SIG-M5 (cell line): ENCODE results near the gene PDE11A.

Source experiments
- DNase-seq: peaks from one replicate; lab custom pipeline; 2025; lab: John Stamatoyannopoulos, UW

Gene PDE11A

DNA sequence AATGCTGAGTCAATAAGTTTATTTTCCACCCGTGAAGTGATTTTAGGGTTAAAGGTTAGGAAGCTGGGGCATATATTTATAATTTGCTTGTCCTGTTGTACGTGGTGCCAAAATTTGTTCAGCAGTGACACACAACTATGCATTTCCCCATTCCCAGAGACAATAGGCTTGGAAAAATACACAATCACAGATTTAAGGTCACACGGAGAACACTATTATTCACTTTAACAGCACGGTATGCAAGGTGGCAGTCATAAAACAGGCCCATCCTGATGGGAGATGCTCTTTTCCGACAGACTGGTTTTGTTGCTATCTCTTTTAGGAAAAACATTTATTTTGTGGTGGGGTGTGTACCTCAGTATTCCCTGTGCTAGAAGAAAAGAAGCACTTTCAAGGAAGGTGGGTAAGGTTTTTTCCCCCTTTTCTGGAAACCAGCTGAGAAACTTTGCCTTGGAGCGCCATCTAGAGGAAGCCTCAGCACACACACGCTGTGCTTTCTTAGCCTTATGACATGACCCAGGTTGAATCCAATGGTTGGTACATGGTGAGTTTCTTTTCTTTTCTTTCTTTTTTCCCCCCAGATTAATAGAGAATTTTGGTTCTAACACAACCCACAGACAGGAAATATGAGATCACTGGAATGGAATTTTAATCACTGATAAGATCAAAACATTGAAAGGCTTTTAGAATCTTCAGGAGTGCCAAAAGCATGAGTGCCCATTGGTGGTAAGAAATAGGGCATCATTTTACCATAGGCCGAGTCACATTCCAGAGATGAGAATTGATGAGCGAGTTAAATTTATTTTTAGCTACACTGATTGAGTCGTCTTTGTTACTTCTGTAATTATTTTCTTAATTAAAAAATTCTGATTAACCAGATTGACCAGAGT lies 347.9 kb downstream of the PDE11A start:
- DNase-seq = no peak

DNA sequence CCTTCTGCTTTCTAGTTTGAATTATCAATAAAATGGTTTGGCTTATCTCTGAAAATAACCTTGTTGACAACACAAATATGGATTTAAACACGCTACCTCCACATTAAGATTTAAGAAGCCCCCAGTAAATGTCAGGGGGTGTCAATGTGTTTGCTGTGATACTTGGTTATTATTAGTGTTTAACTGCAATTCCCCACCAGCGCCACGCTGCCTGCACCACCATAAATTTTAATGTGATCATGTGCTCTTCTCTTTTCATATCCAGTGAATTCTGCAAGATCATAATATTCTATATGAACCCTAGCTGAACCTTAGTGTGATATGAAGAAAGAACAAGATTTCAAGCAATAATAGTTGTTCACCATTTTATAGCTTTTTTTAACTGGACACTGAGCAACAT lies 349.3 kb downstream of the PDE11A start:
- DNase-seq = no peak

DNA sequence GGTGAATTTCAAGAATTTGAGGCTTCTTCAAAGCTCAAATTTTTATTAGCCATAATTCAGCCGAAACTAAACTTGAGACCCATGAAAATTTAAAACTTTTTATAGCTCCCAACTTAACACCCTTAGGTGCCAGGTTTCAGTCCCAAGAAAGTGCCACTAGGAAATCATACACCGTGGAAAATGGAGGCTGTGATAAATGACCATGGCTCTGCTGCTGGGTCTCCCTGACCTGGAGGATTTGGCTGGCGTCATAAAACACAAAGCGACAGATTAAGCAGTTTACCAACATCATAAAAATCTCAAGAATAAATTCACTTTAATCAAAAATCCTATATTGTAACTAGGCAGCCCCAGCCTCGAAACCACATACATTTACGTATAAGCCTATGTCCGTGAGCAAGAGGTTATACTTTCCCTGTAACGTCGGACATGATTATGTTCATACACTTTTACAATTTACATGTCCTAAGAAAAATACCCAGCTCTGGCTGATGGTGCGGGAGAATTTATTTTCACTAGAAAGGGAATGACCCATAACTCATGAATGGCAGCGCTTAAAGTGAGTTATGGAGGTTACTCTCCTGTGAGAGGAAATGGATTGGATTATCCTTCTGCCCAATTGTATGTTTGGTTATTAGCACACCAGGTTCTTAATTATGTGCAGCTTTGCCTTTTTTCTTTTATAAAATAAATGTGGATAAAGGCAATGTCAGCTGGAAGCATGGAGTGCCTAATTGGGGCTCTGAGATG lies 350.6 kb downstream of the PDE11A start:
- no peak for DNase-seq

DNA sequence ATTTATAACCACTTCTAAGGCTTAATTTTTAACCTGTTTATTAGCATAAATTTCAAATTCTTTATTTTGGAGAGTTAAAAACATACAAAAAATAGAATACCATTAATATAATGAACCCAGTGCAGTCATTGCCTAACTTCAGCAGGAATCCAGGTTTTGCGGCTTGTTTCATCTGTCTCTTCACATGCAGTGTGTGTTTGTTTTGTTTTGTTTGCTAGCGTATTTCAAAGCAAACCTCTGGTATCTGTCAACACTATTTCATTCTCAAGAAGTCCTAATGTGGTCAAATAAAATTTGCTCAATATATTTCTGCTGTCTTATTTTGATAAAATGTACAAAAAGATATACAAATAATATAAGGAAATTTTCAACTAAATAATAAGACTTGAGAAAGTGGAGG lies 351.5 kb downstream of the PDE11A start:
- no peak for DNase-seq

DNA sequence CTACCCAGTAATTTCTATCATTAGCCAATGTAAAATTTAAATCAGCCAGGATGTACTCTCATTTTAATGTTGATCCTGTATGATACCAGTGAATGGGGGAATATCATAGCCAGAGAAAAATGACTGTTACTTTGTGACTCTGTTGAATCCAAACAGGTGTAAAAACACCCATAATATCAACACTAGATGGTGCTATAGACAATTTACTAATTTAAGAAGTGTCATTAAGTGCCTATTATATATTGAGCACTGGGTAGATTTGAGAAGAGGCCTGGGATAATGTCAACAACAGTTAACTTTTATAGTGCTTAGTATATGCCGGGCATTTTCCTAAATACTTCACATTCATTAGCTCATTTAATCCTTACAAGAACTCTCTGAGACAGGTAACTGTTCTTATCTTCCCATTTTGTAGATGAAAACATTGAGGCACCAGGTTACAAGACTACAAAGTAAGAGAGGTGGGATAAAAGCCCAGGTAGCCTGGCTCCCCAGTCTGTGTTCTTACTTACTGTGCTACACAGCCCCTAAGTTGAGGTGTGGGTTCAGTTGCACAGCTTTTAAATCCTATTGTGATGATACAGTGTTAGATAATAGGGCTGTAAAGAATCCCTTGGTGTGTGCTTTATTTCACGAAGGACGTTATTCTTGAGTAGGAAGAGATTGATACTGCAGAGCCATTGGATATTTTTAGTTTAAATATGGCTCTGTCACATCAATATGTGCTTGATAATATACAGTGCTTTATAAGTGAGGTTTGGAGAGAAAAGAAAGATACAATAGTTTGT lies 354.6 kb downstream of the PDE11A start:
- DNase-seq = no peak

DNA sequence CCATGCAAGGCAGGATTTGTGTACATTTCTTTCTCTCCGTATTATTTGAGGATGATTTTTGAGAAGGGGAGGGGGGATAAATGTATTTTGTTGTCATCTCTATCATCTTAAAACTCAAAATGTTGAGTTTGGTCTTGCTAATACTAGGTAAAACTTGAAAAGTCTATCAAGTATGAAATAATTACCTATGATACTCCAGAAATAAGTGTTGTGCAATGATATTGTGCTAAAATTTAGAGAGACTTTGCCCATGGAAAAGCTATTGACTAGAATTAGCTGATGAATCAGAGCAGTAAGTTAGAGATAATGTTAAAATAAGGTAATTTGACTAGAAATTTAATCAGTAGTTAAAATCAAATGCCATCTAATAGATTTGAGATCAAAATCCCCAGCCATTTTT lies 356.1 kb downstream of the PDE11A start:
- DNase-seq = no peak

DNA sequence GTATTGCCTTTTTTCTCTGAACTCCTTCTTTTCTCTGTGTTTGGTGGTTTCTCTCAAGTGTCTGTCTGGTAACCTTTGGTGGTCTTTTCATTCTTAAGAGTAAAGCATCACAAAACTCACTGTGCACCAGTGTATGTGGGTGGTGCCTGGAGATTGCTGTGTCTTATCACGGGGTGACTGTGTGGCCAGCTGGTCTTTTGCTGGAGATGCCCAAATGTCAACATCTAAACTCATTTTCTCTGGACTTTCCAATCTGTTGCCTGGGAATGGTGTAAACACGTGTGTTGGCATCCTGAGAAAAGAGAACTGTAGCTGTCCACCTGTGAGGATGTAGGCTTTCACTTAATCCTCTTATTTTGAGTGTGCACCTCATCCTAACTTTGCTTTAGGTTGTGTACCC lies 356.8 kb downstream of the PDE11A start:
- DNase-seq = no peak

DNA sequence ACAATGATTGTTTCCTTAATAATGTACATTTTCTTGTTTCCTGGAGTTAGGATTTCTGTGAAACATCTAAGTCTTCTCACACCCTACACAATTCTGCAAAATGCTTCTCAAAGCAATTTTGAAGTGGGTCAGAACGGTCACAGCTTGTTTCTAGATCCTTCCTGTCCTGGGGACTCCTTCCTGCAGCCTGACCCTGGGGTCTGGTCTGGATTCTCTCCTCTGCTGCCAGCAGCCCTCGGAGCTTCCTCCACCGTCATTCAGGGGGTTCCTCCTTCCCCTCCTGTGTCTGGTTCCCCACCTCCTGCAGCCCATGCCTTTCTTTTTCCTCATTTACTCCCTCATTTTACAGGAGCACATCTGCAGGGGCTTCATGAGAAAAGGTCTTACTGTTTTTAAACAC lies 357.9 kb downstream of the PDE11A start:
- no peak for DNase-seq

DNA sequence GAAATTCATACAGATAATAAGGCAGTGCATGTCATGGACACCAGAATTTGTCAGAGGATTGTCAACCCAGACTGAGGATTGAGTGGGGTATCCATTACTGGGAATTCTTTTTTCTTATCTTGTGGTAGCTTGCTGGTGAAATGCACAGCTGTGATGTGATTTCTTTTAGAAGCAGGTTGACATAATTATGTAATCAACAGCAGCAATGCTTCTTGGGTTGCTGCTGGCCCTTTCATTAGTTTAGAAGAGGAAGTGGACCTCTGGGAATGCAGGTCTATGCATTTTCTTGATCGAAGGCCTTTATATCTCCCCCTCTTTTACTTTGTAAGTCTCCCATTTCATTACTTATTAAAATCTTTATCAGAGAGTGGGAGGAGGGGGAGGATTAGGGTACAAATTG lies 360.1 kb downstream of the PDE11A start:
- no peak for DNase-seq

DNA sequence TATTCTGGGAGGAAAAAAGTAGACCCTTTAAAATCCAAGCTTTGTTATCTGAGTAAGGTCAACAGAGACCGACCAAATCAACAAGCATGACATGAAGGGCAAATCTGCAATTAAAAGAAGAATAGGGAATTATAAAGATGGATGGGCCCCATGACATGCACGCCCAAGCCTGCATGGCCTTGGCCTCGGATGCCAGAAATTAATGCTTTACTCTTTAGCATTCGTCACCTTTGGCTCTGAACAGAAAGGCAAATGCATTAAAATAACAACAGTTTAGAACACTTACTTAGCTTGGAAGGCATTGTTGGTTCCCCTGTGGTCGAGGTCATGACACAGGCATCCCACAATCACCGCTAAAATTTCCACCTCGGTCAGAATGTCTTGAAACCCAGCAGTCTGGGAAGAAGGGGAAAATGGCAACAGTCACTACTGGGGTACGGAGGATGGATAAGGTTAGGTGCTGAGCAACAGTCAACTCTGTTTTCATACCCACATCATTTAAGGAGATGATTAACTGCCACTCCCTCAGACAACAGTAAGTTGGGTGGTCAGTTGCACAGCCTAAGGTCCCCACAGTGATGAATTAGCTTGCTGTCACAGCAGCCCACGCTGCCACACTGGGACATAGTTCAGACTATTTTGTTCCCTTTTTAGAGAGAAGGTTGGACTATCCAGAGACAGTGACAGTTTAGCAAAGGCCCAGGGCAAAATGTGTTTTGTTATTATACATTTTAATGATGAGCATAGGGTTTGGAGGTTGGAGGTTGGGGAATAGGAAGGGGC lies 360.9 kb downstream of the PDE11A start:
- DNase-seq = no peak

DNA sequence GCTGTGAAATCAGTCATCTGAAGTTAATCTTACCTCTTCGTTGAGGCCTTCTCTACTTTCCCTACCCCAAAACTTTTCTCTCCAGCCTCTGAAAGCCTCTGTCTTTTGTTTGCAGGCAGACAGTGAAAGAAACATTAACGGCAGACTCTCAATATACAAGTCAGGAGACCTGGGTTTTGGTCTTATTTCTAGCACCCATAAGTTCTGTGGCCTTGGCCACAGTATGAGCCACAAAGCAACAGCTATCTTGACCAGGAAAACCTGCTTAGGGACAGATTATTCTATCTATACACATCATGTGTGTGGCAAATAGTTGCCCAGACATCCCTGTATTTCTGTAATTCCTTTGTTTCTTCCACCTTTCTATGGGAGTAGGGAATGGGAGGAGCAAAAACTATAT lies 361.7 kb downstream of the PDE11A start:
- no peak for DNase-seq

DNA sequence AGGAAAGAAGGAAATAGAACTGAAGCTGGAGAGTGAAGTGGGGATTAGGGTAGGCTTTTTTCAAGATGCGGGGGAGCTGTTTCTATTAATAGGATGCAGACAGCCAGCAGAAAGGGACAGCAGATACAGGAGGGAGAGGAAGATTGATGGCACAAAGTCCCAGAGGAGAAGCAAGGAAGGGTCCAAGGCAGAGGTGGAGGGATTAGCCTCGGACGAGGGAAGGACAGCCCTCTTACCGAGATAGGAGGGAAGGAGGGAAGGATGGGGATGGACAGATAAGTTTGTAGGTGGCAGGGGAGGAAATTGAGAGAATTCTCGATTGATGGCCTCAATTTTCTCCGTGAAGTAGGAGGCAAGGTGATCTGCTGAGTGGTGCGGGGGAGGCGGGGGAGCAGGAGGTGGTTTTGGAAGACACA lies 362.6 kb downstream of the PDE11A start:
- no peak for DNase-seq

DNA sequence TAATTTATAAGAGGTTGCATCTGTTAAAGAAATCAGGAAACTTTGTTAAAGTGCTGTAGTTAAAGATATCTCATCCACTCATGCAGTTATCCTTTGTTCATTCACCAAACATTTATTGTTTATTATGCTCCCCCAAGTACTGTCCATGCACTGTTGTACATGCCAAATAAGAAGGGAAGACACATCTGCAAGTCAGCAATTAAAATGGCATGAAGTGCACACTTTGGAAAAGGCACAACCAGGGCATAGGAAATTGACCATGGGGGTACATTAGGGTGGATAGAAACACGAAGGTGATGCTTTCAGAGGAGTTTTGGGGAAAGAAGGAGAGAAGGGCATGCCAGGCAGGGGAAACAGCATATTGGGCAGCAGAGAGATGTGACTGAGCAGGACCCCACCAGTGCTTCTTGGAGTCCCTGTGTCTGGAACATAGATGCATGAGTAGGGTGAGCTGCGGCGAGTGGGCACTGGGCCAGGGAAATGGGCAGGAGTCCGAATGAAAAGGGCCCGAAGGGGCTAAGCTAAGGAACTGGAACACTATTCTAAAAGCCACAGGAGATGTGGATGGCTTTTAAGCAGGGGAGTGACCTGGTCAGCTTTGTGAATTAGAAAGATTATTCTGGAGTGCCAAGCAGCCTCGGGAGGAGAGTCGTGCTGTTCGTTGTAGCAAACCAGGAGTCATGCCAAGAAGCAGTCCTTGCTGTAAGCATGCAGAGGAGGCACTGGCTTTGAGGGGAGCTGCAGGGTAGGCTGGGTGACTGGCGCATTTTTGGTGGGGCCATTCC lies 363.7 kb downstream of the PDE11A start:
- no peak for DNase-seq

DNA sequence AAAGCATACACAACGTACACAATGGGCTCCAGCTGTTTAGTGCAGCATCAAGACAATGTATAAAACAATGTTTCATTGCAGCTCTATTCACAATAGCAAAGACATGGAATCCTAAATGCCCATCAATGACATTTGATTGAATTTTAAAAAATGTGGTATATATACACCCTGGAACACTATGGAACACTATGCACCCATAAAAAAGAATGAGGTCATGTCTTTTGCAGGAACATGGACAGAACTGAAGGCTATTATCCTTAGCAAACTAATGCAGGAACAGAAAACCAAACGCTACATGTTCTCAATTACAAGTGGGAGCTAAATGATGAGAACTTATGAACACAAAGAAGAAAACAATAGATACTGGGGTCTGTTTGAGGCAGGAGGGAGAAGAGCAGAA lies 364.5 kb downstream of the PDE11A start:
- no peak for DNase-seq

DNA sequence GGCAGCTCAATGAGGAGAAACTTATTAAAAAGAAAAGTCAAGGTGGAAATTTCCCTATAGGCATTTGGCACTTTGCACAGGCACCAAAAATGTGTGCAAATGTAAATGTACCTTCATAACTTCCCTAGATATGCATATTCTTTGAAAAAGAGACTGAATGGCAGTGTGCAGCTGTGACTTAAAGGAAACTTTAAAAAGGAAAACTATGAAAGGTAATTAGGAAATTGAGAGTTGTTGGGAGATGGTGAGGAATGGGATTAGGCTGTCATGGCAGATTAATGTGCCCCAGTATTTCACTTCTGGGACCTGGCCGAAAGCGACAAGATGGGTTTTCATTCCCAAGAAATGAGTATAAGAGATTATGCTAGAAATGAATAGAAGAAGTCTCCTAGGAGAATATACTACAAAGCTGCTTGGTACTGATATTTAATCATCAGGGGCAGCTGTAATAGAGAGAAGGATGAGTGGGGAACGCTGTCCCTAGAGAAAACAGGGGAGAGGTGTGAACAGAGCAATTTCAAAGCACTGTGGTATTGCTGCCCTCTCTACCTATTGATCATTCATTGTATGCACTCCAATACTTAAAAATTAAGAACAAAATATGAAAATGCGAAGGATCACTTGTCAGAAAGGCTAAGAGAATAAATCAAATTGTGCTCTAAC lies 366.9 kb downstream of the PDE11A start:
- DNase-seq = no peak

DNA sequence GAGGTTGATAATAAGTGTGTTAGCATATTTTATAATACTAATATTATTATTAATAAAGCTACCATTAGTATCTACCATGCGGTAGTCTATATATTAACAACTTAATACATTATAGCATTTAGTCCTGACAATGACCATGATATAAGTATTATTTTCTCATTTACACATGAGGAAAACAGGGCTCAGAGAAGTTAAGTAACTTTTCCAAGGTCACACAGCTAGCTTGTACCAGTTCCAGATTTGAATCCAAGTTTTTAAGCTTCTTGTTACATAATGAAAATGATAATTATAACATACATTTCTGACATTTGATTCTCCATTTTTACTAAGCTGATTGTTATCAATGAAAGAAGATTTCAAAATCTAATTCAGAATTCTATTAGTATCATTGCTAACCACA lies 369.4 kb downstream of the PDE11A start:
- no peak for DNase-seq

DNA sequence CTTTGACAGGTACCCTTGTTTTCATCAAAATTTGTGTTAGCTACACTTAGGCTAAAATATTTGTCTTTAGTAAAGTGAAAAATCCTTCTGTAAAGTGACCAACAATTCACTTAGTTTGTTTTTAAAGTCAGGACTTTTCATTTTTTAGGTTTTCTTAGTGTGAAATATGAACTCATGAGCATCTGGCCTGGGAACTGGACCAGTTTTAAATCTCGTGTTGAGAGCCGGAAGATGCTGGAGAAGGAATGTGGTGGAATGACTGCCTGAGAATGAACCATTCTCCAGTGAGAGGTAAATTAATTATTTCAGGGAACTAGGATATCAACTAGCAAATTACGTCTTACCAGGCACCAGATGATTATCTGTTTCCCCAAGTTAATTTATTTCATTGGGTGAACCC lies 374.3 kb downstream of the PDE11A start:
- no peak for DNase-seq

DNA sequence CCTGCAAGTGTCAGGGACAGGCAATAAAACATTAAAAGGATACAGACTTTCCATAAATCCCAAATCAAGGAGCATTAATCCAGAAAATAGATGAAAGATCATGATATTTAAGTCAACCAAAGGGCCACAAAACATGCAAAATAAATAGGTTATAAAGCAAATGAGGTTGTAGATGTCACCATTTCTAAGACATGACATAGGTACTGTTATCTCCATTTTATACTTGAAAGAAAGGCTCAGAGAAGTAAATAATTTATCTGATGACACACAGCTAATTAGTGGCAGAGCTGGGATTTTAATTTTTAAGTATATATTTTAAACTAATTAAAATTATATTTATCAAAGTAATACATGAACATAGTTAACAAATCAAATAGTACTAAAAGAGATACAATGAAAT lies 378.2 kb downstream of the PDE11A start:
- no peak for DNase-seq

DNA sequence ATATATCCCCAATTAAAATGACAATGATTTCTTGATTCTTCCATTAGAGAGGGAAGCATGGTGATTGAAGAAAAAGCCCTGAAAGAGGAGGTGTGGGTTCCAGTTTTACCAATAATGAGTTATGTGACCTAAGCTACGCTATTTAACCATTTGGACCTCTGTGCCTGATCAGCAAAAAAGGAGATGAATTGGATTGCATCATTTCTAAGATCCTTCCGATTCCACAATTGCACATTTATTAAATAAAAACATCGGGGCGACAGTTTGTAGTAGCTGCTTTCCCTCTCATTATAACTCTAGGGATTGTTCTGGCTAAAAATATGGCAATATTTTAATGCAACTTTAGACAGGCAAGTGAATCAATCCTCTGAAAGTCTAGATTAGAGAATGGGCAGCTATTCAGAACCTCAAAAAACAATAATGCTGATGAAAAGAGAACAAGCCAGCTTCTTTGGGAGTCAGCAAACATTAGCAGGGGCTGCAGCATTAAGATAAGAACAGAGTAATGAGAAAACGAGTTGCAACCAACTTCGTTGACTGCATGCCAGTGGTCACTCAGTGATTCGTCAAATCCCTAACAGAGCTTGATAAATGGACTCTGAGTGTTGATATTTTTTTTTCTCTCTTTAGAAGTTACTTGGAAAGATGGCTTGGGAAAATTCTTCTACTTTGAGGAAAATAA lies 378.8 kb downstream of the PDE11A start:
- DNase-seq = no peak

DNA sequence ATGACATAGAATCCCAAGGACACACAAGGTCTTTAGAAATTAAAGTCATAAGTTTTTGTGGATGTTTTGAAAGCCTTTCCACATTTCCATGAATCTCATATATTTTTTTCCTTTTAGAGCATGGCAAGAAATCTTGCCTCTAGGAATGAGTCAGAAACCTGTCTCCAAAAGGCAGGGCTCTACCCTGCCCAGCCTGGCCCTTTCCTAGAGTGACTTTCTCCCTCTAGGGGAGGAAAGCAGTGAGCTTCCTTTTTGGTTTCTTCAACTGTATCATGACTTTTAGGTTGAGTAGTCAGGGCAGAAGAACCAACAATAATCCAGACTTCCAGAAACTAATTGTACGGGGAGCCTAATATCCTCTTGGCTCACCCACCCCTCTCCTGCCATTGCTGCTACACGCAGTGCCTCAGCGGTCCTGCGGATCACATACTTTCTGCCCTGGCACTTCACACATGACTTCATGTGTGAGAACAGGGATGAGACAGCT lies 379.8 kb downstream of the PDE11A start:
- no peak for DNase-seq
